GM18511 (cell line): ENCODE measurements around the gene TGFBR3.
"Not testable (repeated sequence)": the region's sequence is repeated elsewhere in the genome, so short reads cannot be mapped to it uniquely, and the experiment has no call there.

Source experiments
- ATAC-seq: cut with Tn5 transposase; IDR thresholded peaks from one replicate; pipeline ENCODE4 v1.9.1; 2021; ENCODE audit warnings: mild to moderate bottlenecking, moderate library complexity; ENCODE audit not compliant: unreplicated experiment

Gene TGFBR3

GRCh38 chr1:91666651-91667050, 219.3 kb downstream of the TGFBR3 start:
- not testable (repeated sequence) for ATAC-seq

GRCh38 chr1:91661121-91661520, 224.8 kb downstream of the TGFBR3 start:
- no peak for ATAC-seq

- no peak for ATAC-seq
Observed at GRCh38 chr1:91660708-91661107, 225.2 kb downstream of the TGFBR3 start.

- ATAC-seq = no peak
Observed at GRCh38 chr1:91655912-91656449, 230.0 kb downstream of the TGFBR3 start.

GRCh38 chr1:91653183-91653582, 232.8 kb downstream of the TGFBR3 start:
- peak; percentile 79 for ATAC-seq

GRCh38 chr1:91651661-91652071, 234.3 kb downstream of the TGFBR3 start:
- ATAC-seq = no peak

GRCh38 chr1:91651243-91651642, 234.7 kb downstream of the TGFBR3 start:
- ATAC-seq = no peak

- ATAC-seq = no peak
Observed at GRCh38 chr1:91650764-91651163, 235.2 kb downstream of the TGFBR3 start.

GRCh38 chr1:91647061-91647460, 238.9 kb downstream of the TGFBR3 start:
- no peak for ATAC-seq

- no peak for ATAC-seq
Observed at GRCh38 chr1:91645031-91645430, 240.9 kb downstream of the TGFBR3 start.

GRCh38 chr1:91643431-91643830, 242.5 kb downstream of the TGFBR3 start:
- no peak for ATAC-seq

- no peak for ATAC-seq
Observed at GRCh38 chr1:91640877-91641526, 244.9 kb downstream of the TGFBR3 start.

- ATAC-seq = no peak
Observed at GRCh38 chr1:91637539-91637994, 248.4 kb downstream of the TGFBR3 start.

GRCh38 chr1:91635763-91636162, 250.2 kb downstream of the TGFBR3 start:
- ATAC-seq = no peak

GRCh38 chr1:91633438-91633837, 252.5 kb downstream of the TGFBR3 start:
- ATAC-seq = no peak

- no peak for ATAC-seq
Observed at GRCh38 chr1:91631718-91632330, 254.1 kb downstream of the TGFBR3 start.

- ATAC-seq = no peak
Observed at GRCh38 chr1:91630803-91631202, 255.1 kb downstream of the TGFBR3 start.
